GM12872 (cell line): ENCODE measurements around the gene PISD.

Experiments used
- TF ChIP-seq, protein P1 (sequence below): IDR thresholded peaks from 3 replicates; pipeline ENCODE4 v1.5.1; 2011; ENCODE audit warnings: low read depth, mild to moderate bottlenecking, low read length, moderate library complexity; ENCODE audit not compliant: insufficient read depth

The PISD gene

DNA sequence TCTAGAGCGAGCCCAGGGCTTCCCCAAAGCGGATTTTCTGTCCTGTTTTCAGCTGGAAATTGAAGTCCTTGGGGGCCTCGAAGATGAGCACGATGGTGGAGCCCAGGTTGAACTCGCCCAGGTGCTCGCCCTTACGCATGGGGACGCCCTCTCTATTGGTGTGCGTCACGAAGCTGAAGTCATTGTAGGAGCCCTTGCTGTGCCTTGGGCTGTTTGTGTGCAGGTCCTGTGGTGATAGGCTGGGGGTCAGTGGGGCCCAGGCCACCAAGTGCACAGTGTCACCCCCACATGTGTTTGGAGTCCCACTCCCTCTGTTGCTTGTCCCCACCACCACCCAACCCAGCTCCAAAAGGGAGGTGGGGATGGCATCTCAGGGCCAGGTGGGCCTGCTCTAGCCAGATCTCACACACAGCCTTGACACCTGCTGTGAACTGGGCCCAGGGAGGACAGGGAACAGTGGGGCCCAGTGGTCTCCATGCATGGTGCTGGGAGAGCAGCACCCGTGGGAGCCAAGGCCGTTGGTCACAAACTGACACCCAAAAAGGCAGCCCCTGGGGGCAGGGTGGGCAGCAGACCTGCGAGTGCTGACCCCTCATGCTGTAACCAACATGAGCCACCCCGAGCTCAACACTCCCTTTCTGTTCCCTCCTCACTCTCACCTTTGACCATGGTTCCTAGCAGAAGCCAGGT, 42.3 kb downstream of the PISD start:
- TF ChIP-seq, protein P1, sequence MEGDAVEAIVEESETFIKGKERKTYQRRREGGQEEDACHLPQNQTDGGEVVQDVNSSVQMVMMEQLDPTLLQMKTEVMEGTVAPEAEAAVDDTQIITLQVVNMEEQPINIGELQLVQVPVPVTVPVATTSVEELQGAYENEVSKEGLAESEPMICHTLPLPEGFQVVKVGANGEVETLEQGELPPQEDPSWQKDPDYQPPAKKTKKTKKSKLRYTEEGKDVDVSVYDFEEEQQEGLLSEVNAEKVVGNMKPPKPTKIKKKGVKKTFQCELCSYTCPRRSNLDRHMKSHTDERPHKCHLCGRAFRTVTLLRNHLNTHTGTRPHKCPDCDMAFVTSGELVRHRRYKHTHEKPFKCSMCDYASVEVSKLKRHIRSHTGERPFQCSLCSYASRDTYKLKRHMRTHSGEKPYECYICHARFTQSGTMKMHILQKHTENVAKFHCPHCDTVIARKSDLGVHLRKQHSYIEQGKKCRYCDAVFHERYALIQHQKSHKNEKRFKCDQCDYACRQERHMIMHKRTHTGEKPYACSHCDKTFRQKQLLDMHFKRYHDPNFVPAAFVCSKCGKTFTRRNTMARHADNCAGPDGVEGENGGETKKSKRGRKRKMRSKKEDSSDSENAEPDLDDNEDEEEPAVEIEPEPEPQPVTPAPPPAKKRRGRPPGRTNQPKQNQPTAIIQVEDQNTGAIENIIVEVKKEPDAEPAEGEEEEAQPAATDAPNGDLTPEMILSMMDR: no peak

DNA sequence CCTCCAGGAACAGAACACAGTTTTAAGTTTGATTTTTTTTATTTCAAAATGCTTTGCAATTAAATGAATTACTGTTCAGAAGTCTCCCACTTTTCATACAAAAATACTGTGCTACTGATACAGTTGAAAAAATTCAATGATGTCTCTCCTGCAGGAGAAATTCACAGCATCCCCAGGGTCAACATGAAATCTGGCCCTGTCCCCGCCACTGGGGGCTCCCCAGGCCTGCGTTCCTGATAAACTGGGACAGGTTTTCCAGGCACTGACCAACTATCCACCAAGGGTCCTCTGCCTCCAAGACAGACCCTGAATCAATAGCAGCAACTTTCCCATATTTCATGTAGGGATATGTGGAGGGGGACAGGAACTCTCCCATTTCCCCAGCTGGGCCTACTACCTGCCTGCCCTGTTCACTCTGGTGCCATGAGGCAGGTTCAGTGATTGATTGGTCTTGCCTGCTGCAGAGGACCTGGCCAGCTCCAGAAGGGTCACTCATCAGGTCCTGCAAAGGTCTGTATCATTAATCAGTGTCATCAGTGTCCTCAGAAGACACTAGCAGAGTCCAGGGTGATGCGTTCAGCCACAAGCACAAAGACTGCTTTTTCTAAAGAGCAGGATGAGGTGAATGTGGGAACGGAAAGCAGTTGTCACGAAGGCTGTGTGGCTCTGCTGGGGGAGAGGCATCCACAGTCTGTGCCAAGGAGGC, 43.4 kb downstream of the PISD start:
- TF ChIP-seq, protein P1: no peak

DNA sequence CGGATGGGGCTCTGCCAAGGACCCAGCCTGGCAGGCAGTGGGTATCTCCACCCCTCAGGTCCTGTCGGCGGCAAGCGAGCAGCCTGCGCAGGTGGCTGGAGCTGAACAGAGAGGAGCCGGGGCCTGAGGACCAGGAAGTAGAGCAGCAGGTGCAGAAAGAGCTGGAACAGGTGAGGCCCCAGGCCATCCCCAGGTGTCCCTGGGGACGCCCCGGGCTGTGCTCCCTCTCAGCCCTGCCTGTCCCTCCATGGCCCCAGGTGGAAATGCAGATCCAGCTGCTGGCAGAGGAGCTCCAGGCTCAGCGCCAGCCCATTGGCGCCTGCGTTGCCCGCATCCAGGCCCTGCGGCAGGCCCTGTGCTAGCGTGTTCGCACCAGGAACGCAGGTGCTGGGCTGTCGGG, 44.0 kb downstream of the PISD start:
- TF ChIP-seq, protein P1: no peak

DNA sequence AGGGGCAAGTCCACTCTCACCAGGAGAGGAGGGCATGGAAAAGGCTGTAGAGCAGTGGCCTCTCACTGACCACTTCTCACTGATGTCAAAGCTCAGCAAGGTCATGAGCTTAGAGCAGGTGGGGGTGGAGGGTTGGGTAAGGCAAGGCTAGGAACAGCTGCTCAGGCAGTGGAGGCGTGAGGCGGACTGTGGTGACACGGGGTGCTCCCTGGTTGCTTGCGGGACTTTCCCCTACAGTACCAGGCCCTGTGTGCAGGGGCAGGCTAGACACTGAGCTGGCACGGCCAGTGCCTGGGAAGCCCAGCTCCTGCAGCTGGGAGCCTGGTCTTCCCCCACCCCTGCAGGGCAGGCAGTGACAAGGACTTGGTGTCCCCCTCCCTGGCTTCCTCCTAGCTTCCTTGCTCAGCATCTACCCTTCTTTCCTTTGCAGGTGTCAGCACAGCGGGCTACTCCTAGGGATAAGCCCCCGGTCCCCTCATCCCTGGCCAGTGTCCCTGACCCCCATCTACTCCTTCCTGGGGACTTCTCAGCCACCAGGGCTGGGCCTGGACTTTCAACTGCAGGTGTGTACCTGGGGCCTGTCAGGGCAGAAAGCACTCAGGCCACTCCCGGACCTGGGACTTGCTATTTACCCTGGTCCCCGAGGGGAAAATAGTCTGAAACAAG, 45.6 kb downstream of the PISD start:
- TF ChIP-seq, protein P1: no peak

DNA sequence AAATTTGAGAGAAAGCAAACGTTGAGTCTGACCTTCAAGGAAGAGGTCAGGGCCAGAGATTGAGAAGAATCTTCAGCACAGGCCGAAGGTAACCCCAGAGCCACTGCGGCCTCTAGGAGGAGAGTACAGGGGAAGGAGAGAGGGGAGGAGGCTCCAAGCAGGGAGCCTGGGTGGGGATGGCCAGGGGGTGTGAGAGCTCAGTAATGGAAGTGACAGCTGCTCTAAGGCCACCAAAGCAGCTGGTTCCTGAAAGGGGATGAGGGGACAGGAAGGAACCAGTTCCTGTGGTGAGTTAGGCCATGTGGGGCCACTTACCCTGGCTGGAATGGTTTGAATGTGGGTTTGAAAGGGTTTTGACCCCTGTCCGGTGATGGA, 46.1 kb downstream of the PISD start:
- TF ChIP-seq, protein P1: no peak

DNA sequence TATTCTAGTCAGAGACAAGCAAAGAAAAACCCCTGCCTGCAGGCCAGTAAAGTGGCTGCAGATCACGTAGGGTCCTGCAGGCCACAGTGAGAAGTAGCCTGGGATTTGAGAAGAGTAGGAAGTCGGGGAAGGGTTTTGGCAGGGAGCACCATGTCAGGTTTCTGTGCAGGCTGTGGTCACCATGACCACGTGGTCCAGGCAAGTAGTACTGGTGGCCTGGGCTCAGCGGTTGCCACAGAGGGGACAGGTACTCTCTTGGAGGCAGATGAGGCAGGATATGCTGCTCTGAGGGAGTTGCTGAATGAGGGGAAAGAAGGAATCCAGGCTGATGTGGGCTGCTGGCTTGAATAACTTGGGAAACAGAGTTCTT, 46.5 kb downstream of the PISD start:
- TF ChIP-seq, protein P1: no peak

DNA sequence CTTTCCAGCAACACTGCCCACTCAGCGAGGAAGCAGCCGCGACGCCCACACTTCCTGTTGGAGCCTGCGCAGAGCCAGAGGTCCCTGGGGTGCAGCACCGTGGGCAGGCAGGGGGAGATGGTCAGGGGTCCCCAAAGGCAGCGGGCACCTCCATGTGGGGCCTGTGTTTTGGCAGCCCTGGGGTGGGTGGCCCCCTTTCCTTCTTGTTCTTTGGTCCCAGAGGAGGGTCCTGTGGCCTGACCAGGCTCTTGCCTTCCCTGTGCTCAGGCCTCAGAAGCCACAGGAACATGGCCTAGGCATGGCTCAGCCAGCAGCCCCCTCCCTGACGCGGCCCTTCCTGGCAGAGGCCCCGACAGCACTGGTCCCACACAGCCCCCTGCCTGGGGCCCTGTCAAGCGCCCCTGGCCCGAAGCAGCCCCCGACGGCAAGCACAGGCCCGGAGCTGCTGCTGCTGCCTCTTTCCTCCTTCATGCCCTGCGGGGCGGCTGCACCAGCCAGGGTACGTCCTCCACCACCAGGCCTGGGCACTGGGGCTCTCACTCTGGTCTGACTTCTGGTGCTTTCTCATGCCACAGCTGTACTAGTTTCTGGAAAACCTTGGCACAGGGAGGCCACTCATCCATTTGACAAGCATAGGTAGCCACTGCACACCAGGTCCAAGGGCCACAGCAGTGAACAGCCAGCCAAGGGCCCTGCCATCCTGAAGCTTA, 47.1 kb downstream of the PISD start:
- TF ChIP-seq, protein P1: no peak
